T-helper 1 cell treated with Interleukin-12 subunit alpha and Interleukin-12 subunit beta and Interleukin-4 antibody, amounts not matched to agents 30 ng/mL and 1 ng/mL, for 36 hours (primary cell): Measurements from ENCODE around the gene TRAF7. TPM values are rescaled to one million over a fixed set of nuclear protein-coding genes. Genes with fewer than 3 reads are reported as not detected.
"Not testable (repeated sequence)": the region's sequence is repeated elsewhere in the genome, so short reads cannot be mapped to it uniquely, and the experiment has no call there.

Experiments
- intact Hi-C: fragments of 100-400 bp; cut with micrococcal nuclease; formaldehyde crosslinking; loops from one replicate; pipeline ENCODE4 v1.15.1; 2024
- total RNA-seq: library from RNA; stranded (reverse); gene quantifications from 2 replicates; pipeline ENCODE4 v1.2.3, GENCODE V29; 2022

TRAF7 gene
- 56.7 and 57.3 TPM in 2 replicates for total RNA-seq

GRCh38 chr16:2155091-2155950, at the start of gene TRAF7:
Gene TRAF7, plus strand, starts transcription at chr16:2155782. Its CDS starts 8,139 bp downstream, at chr16:2163921.
- intact Hi-C loops, result loop anchor here (1.0 to 10.0 kb wide), 16 partner anchors 15 to 543 kb away; partner anchors contain the start of genes CRAMP1, E4F1, ECI1 and FAHD1

DNA sequence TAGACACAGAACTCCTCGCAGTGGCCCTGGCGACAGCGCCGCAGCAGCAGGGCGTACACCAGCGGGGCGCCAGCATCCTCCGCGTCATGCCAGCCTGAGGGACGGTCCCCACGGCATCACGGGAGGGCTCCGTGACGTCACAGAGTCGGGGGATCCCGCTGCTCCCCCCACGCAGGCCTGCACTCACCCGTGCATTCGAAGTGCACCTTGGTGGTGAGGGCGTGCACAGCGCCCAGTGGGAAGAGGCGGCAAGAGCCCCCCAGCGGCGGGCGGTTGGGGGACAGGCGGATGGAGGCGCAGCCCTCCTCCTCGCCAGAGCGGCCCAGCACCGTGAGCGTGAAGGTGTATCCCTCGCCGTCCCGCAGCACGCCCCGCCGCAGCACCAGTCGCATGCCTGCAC, 49.4 kb upstream of the TRAF7 start:
- intact Hi-C loops, result not testable (repeated sequence)

DNA sequence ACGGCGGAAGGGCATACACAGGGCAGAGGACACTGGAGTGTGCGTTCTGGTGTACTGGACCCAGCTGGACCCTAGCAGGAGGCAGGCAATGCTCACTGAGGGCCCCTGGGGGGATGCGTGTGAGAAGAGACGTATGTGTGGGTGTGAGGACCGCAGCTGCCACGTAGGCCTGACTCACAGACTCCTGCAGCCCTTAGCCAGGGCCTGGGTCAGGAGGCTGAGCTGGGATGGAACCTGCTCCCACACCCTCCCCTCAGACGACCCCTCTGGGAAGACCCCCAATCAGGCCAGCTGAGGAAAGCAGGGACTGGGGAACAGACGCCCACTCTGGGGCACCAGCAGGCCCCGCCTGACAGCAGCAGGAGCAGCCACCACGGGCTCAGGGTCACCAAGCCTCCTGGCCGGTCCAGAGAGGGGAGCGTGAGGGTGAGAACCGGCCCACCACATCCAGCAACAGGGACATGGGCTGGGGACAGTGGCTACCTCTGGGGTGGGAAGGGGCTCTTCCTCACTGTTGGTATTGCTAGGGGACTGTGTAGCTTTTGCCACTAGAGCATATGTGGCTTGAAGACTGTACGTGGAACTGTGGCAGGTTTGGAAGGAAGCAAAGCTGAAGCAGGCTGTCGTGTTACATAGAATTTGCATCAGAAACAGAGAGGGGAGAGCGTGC, 48.3 kb upstream of the TRAF7 start:
- intact Hi-C loops, result not testable (repeated sequence)

GRCh38 chr16:2107791-2108125, 47.8 kb upstream of the TRAF7 start:
- intact Hi-C loops, result not testable (repeated sequence)

- intact Hi-C loops, result not testable (repeated sequence)
Observed at GRCh38 chr16:2108446-2109270, 46.9 kb upstream of the TRAF7 start.

DNA sequence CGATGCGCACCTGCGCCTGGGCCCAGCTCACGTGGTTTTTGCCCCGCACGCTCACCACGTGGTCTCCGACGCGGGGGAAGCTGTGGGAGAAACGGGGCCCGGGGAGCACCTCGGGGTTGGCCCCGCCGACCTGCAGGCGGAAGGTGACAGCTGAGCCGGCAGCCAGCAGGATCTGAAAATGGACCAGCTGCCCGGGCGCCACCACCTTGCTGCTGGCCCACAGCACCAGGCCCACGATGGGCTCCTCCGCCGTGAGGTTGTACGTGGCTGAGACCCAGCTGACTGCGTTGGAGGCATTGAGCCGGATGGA, 46.4 kb upstream of the TRAF7 start:
- intact Hi-C loops, result not testable (repeated sequence)

DNA sequence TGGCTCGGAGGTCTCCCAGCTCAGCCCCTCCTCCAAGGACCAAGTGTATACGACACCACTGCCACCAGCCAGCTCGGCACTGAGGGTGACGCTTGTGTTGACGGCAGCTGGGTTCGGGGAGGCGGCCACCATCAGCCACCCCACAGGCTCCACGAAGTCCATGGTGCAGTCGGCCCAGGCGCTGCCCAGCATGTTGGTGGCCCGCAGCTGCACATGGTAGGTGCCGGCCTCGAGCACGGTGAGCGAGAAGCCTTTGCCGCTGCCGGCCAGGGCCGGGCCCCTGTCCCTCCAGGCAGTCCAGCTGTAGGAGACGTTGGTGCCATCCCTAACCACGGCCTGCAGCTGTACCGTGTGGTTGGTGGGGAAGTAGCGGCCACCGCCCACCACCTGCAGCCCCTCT, 45.7 kb upstream of the TRAF7 start:
- intact Hi-C loops, result not testable (repeated sequence)

DNA sequence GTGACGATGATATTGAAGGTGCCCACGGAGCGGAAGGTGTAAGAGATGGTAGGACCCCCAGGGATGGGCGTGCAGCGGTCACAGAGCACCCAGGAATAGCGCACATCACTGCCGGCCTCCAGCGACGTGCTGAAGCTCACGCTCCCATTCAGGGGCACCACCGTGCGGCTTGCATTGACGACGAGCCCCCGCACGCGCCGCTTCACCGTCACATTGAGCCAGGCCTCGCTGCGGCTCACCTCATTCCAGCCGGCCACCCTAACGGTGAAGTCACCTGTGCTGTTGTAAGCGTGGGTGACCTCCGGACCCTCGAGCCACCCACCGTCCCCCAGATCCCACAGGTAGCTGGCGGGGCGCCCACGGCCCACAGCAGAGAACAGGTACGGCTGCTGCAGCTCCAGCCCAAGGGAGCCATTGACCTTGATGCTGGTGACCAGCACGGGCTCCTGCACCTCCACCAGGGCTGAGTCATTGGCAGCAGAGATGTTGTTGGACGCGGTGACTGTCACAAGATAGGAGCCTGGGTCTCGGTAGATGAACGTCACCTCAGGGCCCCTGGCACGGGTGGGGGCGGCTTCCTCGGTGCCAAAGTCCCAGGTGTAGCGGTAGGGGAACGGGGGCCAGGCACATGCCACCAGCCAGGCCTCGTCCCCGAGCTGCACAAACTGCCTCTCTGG, 45.1 kb upstream of the TRAF7 start:
- intact Hi-C loops, result not testable (repeated sequence)

DNA sequence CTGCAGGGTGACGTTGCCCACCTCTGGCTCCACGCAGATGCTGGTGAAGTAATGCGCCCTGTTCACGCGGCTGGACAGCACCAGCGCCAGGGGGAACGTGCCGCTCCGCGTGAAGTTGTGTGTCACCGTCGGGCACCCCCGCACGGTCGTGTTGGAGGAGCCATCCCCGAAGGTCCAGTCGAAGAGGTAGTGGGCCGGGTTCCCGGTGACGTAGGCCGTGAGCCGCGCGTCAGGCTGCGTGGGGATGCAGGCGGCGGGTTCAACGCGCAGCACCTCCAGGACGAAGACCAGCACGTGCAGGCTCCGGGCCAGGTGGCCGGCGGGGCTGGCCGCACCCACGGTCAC, 44.6 kb upstream of the TRAF7 start:
- intact Hi-C loops, result not testable (repeated sequence)

- intact Hi-C loops, result not testable (repeated sequence)
Observed at GRCh38 chr16:2111412-2112335, 43.9 kb upstream of the TRAF7 start.

- intact Hi-C loops, result not testable (repeated sequence)
Observed at GRCh38 chr16:2112539-2113106, 43.0 kb upstream of the TRAF7 start.

DNA sequence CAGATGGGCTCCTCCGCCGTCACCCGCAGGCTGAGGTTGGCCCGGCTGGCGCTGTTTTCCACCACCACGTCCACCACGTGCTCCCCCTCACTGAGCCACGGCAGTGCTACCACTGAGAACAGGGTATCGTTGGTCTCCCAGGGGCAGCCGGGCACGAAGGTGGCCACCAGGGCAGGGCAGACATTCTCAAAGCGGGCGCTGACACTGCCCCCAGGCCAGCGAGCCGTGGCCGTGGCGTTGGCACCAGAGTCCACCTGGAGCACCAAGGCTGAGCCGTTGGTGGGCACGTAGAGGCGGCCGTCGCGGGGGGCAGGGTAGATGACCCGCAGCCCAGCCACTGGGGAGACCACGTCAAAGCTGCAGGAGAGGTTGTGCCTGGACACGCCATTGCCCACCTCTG, 41.4 kb upstream of the TRAF7 start:
- intact Hi-C loops, result not testable (repeated sequence)

DNA sequence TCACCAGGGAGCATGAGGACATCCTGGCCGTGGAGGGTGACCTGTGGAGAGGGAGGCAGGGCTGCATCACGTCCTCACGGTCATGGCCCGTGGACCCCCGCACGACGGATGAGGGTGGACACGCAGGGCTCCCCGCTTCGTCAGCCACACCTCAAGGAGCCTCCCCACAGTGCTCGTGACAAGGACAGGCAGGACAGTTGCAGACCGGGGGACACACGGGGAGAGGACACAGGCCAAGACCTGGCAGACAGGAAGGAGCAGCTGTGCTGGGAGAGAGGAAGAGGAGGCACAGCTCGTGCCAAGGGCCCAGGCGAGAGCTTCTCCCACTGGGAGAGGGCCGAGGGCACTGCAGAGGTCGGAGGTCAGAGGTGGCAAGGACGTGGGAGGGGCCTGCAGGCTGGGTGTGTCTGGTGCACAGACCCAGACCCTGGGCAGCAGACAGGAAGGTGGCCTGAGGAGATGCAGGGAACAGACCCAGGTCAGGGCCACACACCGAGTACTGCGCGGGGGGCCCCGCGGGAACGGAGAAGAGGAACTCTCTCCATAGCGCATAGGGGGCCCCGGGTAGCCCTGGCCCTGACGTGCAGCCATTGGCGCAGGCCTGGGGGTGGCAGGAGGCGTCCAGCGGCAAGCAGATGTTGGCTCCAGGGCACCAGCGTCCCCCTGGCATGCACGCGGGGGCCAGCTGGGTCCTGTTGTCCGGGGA, 40.5 kb upstream of the TRAF7 start:
- intact Hi-C loops, result not testable (repeated sequence)

DNA sequence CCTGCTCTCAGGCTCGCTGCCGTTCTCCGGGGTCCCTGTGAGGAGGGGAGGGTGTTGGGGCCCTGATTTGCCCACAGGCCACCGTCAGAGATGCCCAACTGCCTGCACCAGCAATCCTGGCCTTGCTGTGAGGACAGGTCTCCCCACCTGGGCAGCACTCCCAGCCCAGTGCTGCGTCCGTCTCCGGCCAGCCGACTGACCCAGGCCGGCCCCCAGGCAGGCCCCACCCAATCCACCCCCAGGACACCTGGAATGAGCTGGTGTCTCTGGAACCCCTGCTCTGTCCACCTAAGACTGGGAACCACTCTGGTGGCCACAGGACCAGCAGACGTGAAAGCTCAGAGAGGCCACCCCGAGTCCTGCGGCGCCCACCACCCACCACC, 40.0 kb upstream of the TRAF7 start:
- intact Hi-C loops, result no loop called here

DNA sequence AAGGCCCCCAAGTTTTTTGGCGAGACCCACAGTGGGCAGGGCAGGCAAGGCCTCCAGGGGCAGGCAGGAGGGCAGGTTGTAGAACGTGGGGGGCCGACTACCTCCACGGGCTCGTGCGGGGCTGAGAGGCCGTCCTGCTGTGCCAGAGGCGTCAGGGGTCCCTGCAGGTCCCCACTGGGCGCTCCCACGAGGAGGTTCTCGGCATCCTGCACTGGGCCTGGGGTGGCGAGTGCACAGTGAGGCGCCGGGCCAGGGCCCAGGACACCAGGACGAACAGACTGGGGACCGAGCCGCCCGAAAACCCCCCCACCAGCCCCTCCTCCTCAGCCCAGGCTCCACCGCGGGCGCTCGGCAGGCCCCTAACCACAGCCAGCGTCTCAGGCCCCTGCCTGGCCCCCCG, 39.2 kb upstream of the TRAF7 start:
- intact Hi-C loops, result not testable (repeated sequence)

GRCh38 chr16:2117341-2117740, 38.2 kb upstream of the TRAF7 start:
- intact Hi-C loops, result not testable (repeated sequence)

- intact Hi-C loops, result not testable (repeated sequence)
Observed at GRCh38 chr16:2117960-2118722, 37.4 kb upstream of the TRAF7 start.

GRCh38 chr16:2121325-2121724, 34.3 kb upstream of the TRAF7 start:
- intact Hi-C loops, result not testable (repeated sequence)

- intact Hi-C loops, result no loop called here
Observed at GRCh38 chr16:2121853-2122252, 33.7 kb upstream of the TRAF7 start.
